HCT116 (cell line): ENCODE data around the gene ALAD. TPM values are rescaled to one million over a fixed set of nuclear protein-coding genes. Genes with fewer than 3 reads are reported as not detected.

Experiments used
- ATAC-seq: fragments of 200-7000 bp; cut with Tn5 transposase; 2 replicates; pipeline ENCODE4 v1.9.1; 2020; ENCODE audit warnings: mild to moderate bottlenecking, moderate library complexity
- BruUV-seq: library from RNA; stranded (reverse); fragments of 400-500 nt; replicated peaks from 2 replicates; lab custom pipeline; 2021; lab: Mats Ljungman, UMichigan
- CTCF ChIA-PET: fragments of 300-600 bp; sonication (Branson Sonifier 250); formaldehyde crosslinking; loops from one replicate; lab custom pipeline; 2021; ENCODE audit warnings: antibody characterized with exemption; lab: Charles Lee
- POLR2A ChIA-PET: fragments of 300-600, 350-600 bp; sonication (Branson Sonifier 250); formaldehyde crosslinking; loops from one replicate; lab custom pipeline; 2021; ENCODE audit warnings: antibody characterized with exemption; lab: Charles Lee
- RAD21 ChIA-PET, 2 experiments: fragments of 300-600 bp; sonication (Branson Sonifier 250); formaldehyde crosslinking; loops; one replicate each; lab custom pipeline; 2023; ENCODE audit warnings: low total read pairs in 2 of 2; ENCODE audit not compliant: uncharacterized antibody in 2 of 2, unreplicated experiment in 2 of 2, low non-redundant PET in 1 of 2; lab: Charles Lee
- DNase-seq: peaks from one replicate; pipeline ENCODE4 v3.0.0-alpha.2; 2010; ENCODE audit warnings: low read depth, low spot score
- H2AFZ ChIP-seq: fragments of 200-600 bp; shearing (Covaris generic), sonication (generic); 2 replicates; pipeline ENCODE4 v1.6.1; 2017; ENCODE audit warnings: low read depth, mixed run types, mixed read lengths, antibody characterized with exemption, low read length; ENCODE audit not compliant: poor library complexity, severe bottlenecking
- H3K27ac ChIP-seq: 2 replicates; pipeline ENCODE4 v1.5.1; 2012; ENCODE audit warnings: low read depth, low read length
- H3K27me3 ChIP-seq: fragments of 200-600 bp; sonication (generic); 2 replicates; pipeline ENCODE4 v1.6.1; 2016; ENCODE audit warnings: mixed run types, low read length, mixed read lengths; ENCODE audit not compliant: insufficient read depth
- H3K36me3 ChIP-seq, 2 experiments: fragments of 200-500 bp in 1 of 2; fragments of 200-600 bp in 1 of 2; sonication (Bioruptor generic) in 1 of 2; sonication (generic) in 1 of 2; 2 replicates each; pipeline versions ENCODE4 v1.5.1 to v1.6.1; 2014 to 2016; ENCODE audit warnings: low read length in 2 of 2, inconsistent platforms in 1 of 2, mixed read lengths in 1 of 2, mixed run types in 1 of 2; ENCODE audit not compliant: insufficient read depth in 2 of 2, control insufficient read depth in 1 of 2
- H3K4me1 ChIP-seq, 2 experiments: fragments of 200-600 bp in 1 of 2; sonication (generic) in 1 of 2; 2 replicates each; pipeline versions ENCODE4 v1.5.1 to v1.6.1; 2012 to 2017; ENCODE audit warnings: low read length in 2 of 2, inconsistent platforms in 1 of 2, mild to moderate bottlenecking in 1 of 2, mixed read lengths in 1 of 2, mixed run types in 1 of 2, moderate library complexity in 1 of 2; ENCODE audit not compliant: insufficient read depth in 2 of 2, control insufficient read depth in 1 of 2
- H3K4me2 ChIP-seq: fragments of 200-600 bp; sonication (generic); 2 replicates; pipeline ENCODE4 v1.6.1; 2017; ENCODE audit warnings: mixed run types, low read length, mixed read lengths
- H3K4me3 ChIP-seq, 2 experiments: fragments of 200-600 bp in 1 of 2; sonication (generic) in 1 of 2; replicated peaks in 1 of 2; 2 replicates each; pipeline ENCODE4 v1.5.1; 2011 to 2016; ENCODE audit warnings: low read length in 2 of 2, control low read depth in 1 of 2, low read depth in 1 of 2, mild to moderate bottlenecking in 1 of 2, mixed read lengths in 1 of 2, mixed run types in 1 of 2
- H3K79me2 ChIP-seq: fragments of 200-600 bp; sonication (generic); 2 replicates; pipeline ENCODE4 v1.6.1; 2017; ENCODE audit warnings: mild to moderate bottlenecking, mixed run types, low read length, moderate library complexity, mixed read lengths; ENCODE audit not compliant: insufficient read depth
- H3K9ac ChIP-seq: fragments of 200-600 bp; sonication (generic); 2 replicates; pipeline ENCODE4 v1.6.1; 2016; ENCODE audit warnings: low read length, mixed read lengths
- H3K9me2 ChIP-seq: fragments of 200-600 bp; sonication (generic), shearing (Covaris generic); 2 replicates; pipeline ENCODE4 v1.6.1; 2017; ENCODE audit warnings: mixed run types, mild to moderate bottlenecking, moderate library complexity; ENCODE audit not compliant: insufficient read depth
- H3K9me3 ChIP-seq, 2 experiments: fragments of 200-500 bp in 1 of 2; fragments of 200-600 bp in 1 of 2; sonication (Bioruptor generic) in 1 of 2; sonication (generic) in 1 of 2; 2 replicates each; pipeline ENCODE4 v1.6.1; 2014 to 2017; ENCODE audit warnings: low read length in 2 of 2, mixed read lengths in 2 of 2, inconsistent platforms in 1 of 2, low read depth in 1 of 2, mild to moderate bottlenecking in 1 of 2, mixed run types in 1 of 2, moderate library complexity in 1 of 2; ENCODE audit not compliant: control insufficient read depth in 1 of 2, insufficient read depth in 1 of 2
- H4K20me1 ChIP-seq: fragments of 200-600 bp; sonication (generic), shearing (Covaris generic); 2 replicates; pipeline ENCODE4 v1.6.1; 2017; ENCODE audit warnings: mixed run types, mild to moderate bottlenecking, moderate library complexity; ENCODE audit not compliant: insufficient read depth
- ATF3 ChIP-seq: IDR thresholded peaks from 2 replicates; pipeline ENCODE4 v1.6.1; 2012
- CBX3 ChIP-seq: IDR thresholded peaks from 2 replicates; pipeline ENCODE4 v1.6.1; 2012; ENCODE audit warnings: low read depth
- CEBPB ChIP-seq: IDR thresholded peaks from 2 replicates; pipeline ENCODE4 v1.6.1; 2012; ENCODE audit warnings: low read depth
- CTCF ChIP-seq, 3 experiments: fragments of 200-600 bp in 1 of 3; sonication (generic) in 1 of 3; IDR thresholded peaks in 2 of 3; conservative IDR thresholded peaks in 1 of 3; 2 replicates each; pipeline ENCODE4 v1.5.1; 2012 to 2017; ENCODE audit warnings: low read depth in 2 of 3, low read length in 2 of 3, antibody characterized with exemption in 1 of 3, borderline replicate concordance in 1 of 3, control low read depth in 1 of 3, mild to moderate bottlenecking in 1 of 3, mixed read lengths in 1 of 3, mixed run types in 1 of 3, moderate library complexity in 1 of 3; ENCODE audit not compliant: insufficient read depth in 1 of 3
- EGR1 ChIP-seq: IDR thresholded peaks from 2 replicates; pipeline ENCODE4 v1.6.1; 2012; ENCODE audit warnings: low read depth
- FOSL1 ChIP-seq: IDR thresholded peaks from 2 replicates; pipeline ENCODE4 v1.6.1; 2012; ENCODE audit warnings: low read depth
- JUND ChIP-seq: IDR thresholded peaks from 2 replicates; pipeline ENCODE4 v1.6.1; 2012
- MAX ChIP-seq: IDR thresholded peaks from 2 replicates; pipeline ENCODE4 v1.6.1; 2012
- POLR2A ChIP-seq: IDR thresholded peaks from 2 replicates; pipeline ENCODE4 v1.7.0; 2011; ENCODE audit warnings: borderline replicate concordance; ENCODE audit not compliant: insufficient read depth, insufficient read length; ENCODE audit errors: extremely low read depth
- SIN3A ChIP-seq: IDR thresholded peaks from 2 replicates; pipeline ENCODE4 v1.6.1; 2012; ENCODE audit warnings: low read depth
- SP1 ChIP-seq: IDR thresholded peaks from 2 replicates; pipeline ENCODE4 v1.6.1; 2012; ENCODE audit warnings: low read depth
- SRF ChIP-seq: IDR thresholded peaks from 2 replicates; pipeline ENCODE4 v1.6.1; 2012; ENCODE audit warnings: low read depth
- TCF7L2 ChIP-seq: IDR thresholded peaks from 2 replicates; pipeline ENCODE4 v1.7.0; 2011; ENCODE audit warnings: borderline replicate concordance, inconsistent platforms; ENCODE audit not compliant: insufficient read depth, insufficient read length; ENCODE audit errors: extremely low read depth
- ZBTB33 ChIP-seq: IDR thresholded peaks from 2 replicates; pipeline ENCODE4 v1.6.1; 2011; ENCODE audit warnings: mild to moderate bottlenecking, low read length, moderate library complexity; ENCODE audit not compliant: insufficient replicate concordance; ENCODE audit errors: extremely low read depth
- ZFX ChIP-seq: fragments of 450-650 bp; IDR thresholded peaks from 2 replicates; pipeline ENCODE4 v1.6.1; 2017
- ZNF274 ChIP-seq: fragments of 200-500 bp; sonication (Bioruptor generic); IDR thresholded peaks from 2 replicates; pipeline ENCODE4 v1.6.1; 2014; ENCODE audit warnings: mild to moderate bottlenecking, low read depth, low read length, inconsistent platforms
- intact Hi-C: fragments of 100-400 bp; cut with micrococcal nuclease; formaldehyde crosslinking; loops from 2 replicates; pipeline ENCODE4 v1.10.0; 2022
- total RNA-seq: library from RNA; stranded (reverse); gene quantifications from one replicate; pipeline ENCODE4 v1.2.1, GENCODE V29; 2021; ENCODE audit not compliant: unreplicated experiment

ALAD gene
- total RNA-seq, 1 experiment from 2014 or later: 14.0 TPM

- no peaks in the 10 kb centered on the region for H3K4me1 ChIP-seq
- ATAC-seq: no peak
Observed at GRCh38 chr9:113391917-113392316, 9.2 kb downstream of the ALAD start.

GRCh38 chr9:113390192-113390960 lies 10.7 kb downstream of the ALAD start:
- no peaks in the 10 kb centered on the region for H3K79me2 ChIP-seq
- intact Hi-C loops: no loop called here
- no TSS peak for BruUV-seq
- RAD21 ChIA-PET: no interaction called here
- H2AFZ ChIP-seq: no peak overlapping the region
- CTCF ChIA-PET: no interaction called here
- H3K27ac ChIP-seq: no peak overlapping the region
- no peak overlapping the region for H3K4me3 ChIP-seq
- POLR2A ChIA-PET: no interaction called here
- H3K27me3 ChIP-seq: no peaks in the 10 kb centered on the region
- no peaks in the 10 kb centered on the region for H3K9me3 ChIP-seq
- H4K20me1 ChIP-seq: no peaks in the 10 kb centered on the region
- H3K4me1 ChIP-seq: no peaks in the 10 kb centered on the region
- DNase-seq (no peak), ATAC-seq (no peak)
- H3K4me2 ChIP-seq: no peak overlapping the region
- H3K36me3 ChIP-seq: peaks cover 0 to 3% of the 10 kb centered on the region in 2 experiments; a peak in 1 of 4 replicates
- H3K9ac ChIP-seq: no peak overlapping the region
- no peaks in the 10 kb centered on the region for H3K9me2 ChIP-seq
- no peak for TF ChIP-seq SIN3A
- TF ChIP-seq CTCF (IDR thresholded peaks at IDR 0.05 in 2 of 3, conservative IDR thresholded peaks at IDR 0.05 in 1 of 3; ENCODE audit: borderline replicate concordance in 1 of 3, insufficient read depth in 1 of 3, low read depth in 2 of 3, low read length in 2 of 3): no peak
- TF ChIP-seq ZBTB33: no peak
- TF ChIP-seq TCF7L2: no peak
- no peak for TF ChIP-seq ZNF274
- no peak for TF ChIP-seq POLR2A
- TF ChIP-seq CBX3: no peak
- TF ChIP-seq JUND: no peak
- TF ChIP-seq FOSL1: no peak
- no peak for TF ChIP-seq CEBPB

More at GRCh38 chr9:113391917-113392316, 9.2 kb downstream of the ALAD start:
- BruUV-seq: no TSS peak
- peaks cover 0 to 3% of the 10 kb centered on the region in 2 experiments; a peak in 1 of 4 replicates for H3K36me3 ChIP-seq
- no peaks in the 10 kb centered on the region for H3K9me3 ChIP-seq
- POLR2A ChIA-PET: no interaction called here
- H3K27me3 ChIP-seq: no peaks in the 10 kb centered on the region
- no peaks in the 10 kb centered on the region for H4K20me1 ChIP-seq
- RAD21 ChIA-PET: no interaction called here
- CTCF ChIA-PET: no interaction called here
- no peak overlapping the region for H2AFZ ChIP-seq
- no peak for DNase-seq
- intact Hi-C loops: no loop called here
- no peak for TF ChIP-seq SRF
- no peak for TF ChIP-seq TCF7L2
- TF ChIP-seq FOSL1: no peak
- no peak for TF ChIP-seq EGR1
- TF ChIP-seq MAX: no peak
- no peak for TF ChIP-seq CBX3
- TF ChIP-seq SP1: no peak
- TF ChIP-seq POLR2A: no peak
- TF ChIP-seq ATF3: no peak
- no peak for TF ChIP-seq ZFX
- TF ChIP-seq, all 23 proteins: peak for 0
- Histone ChIP-seq H3K9me2 (no peaks in the 10 kb centered on the region), H3K4me3 (no peak overlapping the region), H3K4me2 (no peak overlapping the region), H3K79me2 (no peaks in the 10 kb centered on the region), H3K27ac (no peak overlapping the region), H3K9ac (no peak overlapping the region)
